SW480 (cell line): ENCODE measurements around the gene HIPK1.
"Not testable (repeated sequence)": the region's sequence is repeated elsewhere in the genome, so short reads cannot be mapped to it uniquely, and the experiment has no call there.

Experiments used
- DNase-seq: peaks from one replicate; pipeline ENCODE4 v3.0.0-alpha.2; 2016; ENCODE audit warnings: low spot score

The HIPK1 gene

DNA sequence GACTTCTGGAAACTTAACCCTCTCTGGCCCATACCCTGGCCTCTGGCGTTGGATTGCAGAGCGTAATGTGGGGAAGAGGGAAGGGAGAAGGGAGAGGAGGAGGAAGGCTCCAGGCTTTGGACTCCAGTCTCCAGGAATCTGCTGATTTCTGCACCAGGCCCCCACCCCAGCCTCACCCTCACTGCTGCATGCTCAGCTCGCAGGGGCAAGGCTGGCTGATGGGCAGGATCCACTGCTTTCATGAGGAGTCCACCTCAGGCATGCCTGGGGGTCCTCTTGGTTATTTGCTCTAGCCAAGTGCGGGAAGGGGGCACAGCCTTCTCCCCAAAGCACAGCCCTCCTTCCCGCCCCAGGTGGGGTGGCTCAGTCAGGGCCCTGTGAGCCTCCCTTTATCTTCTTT is 53.8 kb downstream of the HIPK1 start:
- DNase-seq: no peak

DNA sequence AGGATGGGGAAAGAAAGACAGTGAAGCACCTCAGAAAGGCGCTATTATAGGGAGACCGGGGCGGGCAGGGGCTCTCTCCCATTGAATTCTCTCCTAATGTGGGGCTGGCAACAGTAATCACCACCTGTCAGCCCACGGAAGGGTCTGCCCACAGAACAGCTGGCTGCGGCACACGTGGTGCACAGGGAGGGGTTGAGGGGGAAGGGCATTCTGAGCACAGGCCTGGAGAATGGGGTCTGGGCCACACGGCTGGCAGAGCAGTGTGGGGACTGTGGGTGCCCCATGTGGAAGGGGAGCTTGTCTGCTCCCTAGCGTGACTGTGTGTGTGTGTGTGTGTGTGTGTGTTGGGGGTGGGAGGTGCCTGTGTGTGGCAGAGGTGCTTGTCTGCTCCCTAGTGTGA is 54.3 kb downstream of the HIPK1 start:
- no peak for DNase-seq

DNA sequence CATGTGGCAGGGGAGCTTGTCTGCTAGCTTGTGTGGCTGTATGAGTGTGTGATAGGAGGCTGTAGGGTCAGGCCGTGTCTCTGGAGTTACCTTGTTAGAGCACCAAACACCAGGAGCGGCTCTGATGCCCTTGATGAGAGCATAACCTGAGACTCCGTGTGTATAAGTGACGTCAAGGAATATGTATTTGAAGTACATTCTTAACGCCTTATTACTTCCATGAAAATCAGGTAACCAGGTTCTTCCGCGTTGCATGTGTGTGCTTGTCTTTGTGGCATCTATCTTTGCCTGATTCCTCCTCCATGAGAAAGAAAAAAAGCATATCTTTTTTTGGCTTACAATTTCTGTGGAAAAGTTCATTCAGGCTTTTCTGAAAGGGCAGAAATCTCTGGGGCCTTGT is 54.7 kb downstream of the HIPK1 start:
- no peak for DNase-seq

DNA sequence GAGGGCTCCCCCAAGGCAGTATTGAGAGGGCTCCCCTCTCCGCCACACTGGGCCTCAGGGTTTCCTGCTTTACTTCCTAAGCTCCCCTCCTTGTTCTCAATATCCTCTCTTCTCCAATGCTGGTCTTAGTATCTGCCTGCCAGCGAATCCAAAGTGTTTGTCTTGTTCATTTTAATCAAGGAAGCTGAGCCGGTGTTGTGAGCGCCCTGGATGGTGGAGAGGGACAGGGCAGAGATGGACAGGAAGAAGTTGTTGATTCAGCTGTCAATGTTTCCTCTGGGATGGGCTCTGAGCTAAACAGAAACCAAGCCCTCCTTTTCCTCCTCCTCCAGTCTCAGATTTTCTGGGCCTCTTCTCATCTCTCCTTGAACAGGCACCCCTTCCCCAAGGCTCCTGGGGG is 55.6 kb downstream of the HIPK1 start:
- DNase-seq: no peak

DNA sequence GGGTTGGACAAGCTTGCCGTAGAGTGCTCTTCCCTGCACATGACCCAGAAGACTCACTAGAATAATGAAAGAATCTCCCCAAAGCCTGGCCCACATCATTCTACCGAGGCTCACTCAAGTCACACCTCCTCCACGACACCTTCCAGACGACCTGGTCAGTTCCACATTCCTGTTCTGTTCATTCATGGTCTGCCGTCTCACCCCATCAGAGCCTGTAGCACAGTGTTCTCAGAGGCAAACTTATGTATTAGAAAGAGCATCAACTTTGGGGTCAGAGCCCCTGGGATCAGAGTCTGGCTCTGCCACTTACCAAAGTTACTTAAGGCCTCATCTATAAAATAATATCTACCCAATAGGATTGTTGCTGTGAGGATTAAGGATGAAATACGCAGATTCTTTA is 57.7 kb downstream of the HIPK1 start:
- no peak for DNase-seq

DNA sequence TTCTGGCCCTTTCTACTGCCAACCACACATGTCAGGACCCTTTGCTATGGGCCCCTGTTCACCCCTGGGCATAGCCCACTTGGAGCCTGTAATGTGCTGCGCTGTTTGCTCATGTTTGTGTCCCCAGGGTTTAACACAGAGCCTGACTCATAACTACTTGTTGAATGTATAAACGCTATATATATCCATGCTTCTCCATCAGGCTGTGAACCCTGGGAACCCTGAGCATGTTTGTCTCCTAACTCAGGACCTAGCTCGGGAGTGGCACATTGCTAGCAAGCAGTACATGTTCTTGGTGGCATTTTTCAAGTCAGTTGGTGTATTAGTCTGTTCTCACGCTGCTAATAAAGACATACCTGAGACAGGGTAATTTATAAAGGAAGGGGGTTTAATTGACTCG is 58.1 kb downstream of the HIPK1 start:
- no peak for DNase-seq

DNA sequence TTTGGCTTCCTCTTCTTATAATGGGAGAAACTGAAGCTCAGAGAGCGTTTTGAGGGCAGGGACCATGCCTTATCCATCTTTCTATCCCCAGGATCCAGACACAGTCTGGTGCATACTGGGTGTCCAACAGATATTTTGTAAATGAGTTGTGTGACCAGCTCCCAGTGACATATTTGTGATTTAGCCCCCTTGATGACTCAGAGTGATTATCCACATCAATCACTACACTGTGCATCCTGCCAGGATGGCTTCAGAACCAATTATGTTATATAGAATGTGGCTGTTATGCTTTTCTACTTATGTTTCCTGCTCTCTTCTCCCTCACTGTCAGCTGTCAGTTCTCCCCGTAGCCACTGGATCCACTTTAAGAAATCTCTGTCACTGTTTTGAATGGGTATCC is 61.4 kb downstream of the HIPK1 start:
- DNase-seq: no peak

DNA sequence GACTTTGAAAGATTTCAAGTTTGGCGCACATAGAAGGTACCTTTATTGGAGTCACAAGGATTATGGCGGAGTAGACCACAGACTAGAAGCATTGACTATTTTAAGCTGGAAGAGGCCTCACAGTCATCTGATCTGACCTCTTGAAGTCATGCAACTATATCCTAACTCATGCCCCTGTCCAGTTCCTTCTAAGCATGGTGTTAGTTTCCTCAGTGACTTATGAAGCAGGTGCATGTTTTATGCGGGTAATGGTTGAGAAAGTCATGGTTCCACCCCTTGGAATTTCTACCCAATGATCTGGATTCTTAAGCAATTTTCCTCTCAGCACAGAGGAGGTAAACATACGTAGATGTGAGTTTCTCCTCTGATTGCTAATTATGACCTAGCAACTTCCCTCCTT is 61.8 kb downstream of the HIPK1 start:
- DNase-seq: no peak

DNA sequence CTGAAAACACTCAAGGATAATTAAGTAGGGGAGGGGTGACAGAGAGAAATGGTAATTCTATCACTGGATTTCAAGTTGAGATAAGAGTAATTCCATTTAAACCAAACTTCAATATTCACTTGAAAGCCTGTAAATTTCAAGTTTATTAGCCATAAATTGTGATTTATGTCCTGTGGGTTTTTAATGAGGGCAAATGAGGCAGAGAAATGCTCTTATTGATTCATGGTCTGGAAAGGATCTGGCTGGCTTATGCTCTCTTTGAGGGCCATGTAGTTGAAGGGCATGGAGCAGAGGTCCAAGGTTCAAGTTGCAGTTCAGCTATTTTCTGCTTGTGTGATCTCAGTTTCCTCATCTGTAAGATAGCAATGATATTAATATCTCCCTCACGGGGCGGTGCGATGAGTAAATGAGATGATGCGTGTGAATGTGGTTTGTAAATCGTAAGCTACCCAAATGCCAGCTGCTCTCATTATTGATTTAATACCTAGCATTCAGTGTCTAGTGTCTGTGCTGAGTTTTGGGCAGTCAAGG is 62.4 kb downstream of the HIPK1 start:
- DNase-seq: no peak

DNA sequence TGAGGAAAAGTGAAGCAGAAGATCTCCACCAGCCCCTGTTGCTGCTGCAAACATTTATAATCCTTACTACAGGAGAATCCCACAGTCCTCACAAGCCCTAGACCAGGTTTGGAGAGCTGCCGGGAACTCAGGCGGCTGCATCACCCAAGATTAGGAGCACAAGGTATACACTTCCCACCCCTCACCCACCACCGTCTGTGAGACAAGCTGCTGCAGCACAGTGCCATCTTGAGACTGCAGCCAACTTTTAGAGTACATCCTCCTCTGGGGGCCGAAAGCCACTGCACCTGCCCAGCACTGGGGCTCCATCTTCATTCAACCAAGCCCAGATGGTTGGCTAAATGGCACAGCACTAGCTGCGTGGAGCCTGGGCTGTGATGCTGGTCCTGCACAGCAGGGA is 63.9 kb downstream of the HIPK1 start:
- DNase-seq: no peak

DNA sequence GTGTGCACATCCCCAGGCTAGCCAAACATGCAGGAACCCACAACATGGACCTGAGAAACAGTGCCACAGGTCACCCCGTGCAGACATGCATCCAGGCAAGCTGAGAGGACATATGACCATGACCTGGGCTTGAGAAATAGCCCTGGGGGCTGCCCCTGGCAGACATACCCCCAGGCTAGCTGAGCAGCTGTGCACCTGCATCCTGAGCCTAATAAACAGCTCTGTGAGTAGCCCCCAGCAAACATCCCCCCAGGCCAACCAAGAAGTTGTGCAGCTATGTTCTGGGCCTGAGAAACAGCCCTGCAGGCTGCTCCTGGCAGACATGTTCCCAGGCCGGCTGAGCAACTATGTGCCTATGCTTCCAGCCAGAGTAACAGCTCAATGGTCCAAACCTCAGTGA is 64.6 kb downstream of the HIPK1 start:
- no peak for DNase-seq

DNA sequence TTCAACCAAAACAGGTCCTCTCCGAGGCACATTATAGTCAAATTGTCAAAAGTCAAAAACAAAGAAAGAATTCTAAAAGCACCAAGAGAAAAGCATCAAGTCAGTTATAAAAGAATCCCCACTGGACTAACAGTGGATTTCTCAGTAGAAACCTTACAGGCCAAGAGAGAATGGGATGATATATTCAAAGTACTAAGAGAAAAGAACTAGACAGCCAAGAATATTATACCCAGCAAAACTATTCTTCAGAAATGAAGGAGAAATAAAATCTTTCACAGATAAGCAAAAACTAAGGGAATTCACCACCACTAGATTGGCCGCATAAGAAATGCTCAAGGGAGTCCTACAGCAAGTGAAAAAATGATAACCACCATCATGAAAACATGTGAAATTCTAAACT is 66.3 kb downstream of the HIPK1 start:
- no peak for DNase-seq

DNA sequence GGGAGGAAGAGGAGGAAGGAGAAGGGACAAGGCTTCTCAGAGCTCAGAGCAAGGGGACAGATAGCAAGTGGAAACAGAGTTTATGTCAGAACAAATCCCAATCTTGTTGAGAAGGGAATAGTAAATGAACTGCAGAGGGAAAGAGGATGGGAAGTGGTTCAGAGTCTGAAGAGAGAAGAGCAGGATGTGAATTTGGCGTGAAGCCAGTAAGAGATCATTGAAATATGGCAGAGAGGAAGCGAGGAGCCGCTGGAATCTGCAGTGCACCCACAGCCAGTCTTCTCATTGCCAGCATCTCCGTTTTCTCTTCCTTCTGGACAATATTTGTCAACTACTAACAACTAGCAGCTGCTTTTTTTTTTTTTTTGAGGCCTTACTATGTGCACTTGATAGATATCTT is 69.2 kb downstream of the HIPK1 start:
- no peak for DNase-seq

DNA sequence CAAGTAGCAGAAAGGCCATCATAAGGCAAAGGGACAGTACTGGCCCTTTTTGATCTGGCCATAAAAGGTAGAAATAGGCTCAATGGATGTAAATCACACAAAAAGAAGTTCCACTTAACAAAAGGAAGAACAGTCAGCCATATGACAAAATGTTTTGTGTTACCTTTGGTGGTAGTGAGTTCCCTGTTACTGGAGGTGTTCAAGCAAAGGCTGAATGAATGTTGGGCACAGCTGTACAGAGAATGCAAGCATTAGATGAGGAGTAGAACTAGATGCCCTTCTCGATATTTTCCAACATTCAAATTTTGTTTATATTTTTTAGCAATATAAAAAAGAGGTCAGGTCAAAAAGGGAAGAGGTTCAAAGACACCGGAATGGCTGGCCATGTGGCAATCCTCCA is 70.1 kb downstream of the HIPK1 start:
- DNase-seq: no peak

DNA sequence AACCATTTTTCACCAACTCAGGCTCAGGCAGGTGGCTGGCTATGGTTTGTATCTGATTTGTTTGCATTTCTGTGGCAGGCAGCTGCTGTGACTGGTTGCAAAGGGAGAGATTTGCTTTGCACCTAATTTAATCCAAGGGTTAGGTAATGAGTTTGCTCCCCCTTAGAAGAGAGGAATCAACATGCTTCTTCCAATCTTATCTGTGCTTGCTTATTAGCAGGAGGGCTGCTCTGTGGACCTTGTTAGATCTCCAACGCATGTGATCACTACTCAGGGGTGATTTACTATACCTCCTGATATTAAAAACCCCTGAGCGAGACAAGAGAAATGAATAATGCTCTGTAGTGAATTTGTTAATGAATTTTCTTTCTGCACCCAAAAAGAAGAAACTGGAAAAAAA is 70.7 kb downstream of the HIPK1 start:
- DNase-seq: no peak

DNA sequence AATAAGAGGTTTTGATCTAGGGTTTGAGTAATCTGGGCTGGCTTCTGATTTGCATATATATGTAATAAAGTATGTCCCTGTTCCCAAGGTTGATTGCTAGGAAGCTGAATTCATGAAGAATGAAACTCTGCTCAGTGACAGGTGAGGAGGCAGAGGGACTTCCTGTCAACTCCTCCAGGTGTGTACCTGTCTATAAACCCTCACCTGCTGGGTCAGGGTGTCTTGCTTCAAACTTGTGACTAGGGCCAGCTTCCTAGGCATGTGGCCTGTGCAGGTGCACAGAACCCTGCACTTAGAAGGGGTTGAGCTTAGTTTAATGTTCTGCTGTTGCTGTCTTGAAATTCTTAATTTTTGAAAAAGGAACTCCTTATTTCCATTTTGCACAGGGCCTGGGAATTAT is 71.3 kb downstream of the HIPK1 start:
- DNase-seq: no peak

DNA sequence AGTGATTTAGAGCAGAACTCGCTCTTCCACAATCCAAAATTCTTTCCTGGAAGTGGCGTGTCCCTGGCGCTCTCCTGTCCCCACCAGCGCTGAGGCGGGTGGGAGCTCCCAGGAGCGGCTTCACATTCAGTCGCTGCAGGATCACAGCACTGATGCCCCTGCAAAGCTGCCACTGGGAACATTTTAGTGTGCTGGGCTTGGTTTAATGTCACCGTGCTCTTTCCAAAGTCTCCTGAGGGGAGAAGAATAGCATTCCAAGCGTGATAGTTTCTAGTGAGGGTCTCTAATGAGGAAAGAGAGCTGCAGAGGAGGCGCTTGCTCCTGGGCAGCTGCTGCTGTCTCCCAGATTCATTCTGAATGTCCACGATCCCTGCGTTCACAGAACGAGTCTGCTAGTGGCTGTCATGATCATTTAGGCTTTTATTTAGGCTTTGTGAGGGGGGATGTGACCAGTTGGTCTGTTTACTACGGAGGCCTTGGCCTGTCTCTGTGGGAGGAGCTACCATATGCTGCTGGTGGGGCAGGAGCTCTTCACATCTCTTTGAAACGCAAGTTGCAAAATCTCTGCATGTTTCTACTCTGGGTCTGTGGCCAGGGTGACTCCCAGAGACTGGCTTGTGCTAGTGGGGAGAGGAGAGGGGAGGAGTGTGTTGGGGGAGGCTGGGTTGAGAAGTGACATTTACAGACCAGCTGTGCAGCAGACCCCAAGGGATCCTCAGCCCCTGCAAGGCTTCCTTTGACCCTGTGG is 73.5 kb downstream of the HIPK1 start:
- no peak for DNase-seq

DNA sequence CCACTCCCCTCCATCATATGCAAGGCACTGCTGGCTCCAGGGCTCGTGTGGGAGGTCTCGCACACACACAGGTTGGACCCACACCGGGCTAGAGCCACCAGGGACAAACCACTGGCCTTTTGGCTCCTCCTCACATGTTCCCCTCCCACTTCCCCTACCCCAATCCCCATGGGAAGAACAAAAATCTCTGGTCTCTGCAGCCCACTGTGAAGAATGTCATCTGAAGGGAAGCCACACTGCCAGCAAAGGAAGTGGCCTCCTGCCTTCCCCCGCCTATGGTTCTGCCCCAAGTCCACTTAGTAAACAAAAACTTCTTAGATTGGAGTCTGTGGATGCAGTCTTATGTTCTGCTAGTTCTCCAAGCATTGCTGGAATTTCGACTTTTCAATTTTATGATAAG is 74.3 kb downstream of the HIPK1 start:
- no peak for DNase-seq

DNA sequence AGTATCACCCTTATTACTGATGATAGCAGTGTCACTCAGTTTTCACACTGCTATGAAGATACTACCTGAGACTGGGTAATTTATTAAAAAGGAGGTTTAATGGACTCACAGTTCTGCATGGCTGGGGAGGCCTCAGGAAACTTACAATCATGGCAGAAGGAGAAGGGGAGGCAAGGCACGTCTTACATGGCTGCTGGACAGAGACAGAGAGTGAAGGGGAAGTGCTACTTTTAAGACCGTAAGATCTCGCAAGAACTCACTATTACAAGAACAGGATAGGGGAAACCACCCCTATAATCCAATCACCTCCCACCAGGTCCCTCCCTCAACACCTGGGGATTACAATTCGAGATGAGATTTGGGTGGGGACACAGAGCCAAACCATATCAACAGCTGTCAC is 77.7 kb downstream of the HIPK1 start:
- not testable (repeated sequence) for DNase-seq

DNA sequence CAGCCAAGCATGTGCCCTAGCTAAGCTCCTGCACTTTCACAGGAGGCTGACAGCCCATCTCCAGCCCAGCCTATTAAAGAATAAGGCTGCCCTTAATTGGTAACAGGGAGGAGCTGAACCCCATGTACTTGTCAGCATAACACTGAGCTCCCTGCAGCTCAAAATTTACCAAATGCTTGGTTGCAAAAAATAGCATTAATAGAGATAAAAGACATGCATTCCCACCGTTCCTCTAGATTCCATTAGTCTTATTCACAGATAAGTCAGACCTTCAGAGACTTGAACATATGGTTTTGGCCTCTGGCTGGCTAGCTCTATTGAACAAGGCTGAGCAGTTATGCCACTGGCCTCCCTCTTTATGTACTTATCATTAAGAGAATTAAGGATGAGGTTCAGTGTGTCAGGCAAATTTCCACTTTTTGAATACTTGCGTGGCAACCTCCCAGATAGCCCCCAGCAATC is 79.4 kb downstream of the HIPK1 start:
- no peak for DNase-seq

DNA sequence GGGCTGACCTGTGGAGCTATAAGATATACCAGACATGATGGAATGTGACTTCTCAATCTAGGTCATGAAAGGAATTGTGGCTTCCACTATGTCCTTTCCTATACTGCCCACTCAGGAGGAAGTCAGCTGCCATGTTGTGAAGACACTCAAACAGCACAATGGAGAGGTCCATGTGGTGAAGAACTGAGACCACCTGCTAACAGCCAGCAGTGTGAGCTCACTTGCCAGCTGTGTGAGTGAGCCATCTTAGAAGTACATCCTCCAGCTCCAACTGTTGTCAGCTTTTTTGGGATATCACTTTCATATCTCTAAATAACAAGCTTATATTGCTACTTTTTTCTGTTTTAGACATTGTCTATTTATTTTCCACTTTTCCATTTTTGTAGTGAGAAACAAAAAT is 79.9 kb downstream of the HIPK1 start:
- no peak for DNase-seq

DNA sequence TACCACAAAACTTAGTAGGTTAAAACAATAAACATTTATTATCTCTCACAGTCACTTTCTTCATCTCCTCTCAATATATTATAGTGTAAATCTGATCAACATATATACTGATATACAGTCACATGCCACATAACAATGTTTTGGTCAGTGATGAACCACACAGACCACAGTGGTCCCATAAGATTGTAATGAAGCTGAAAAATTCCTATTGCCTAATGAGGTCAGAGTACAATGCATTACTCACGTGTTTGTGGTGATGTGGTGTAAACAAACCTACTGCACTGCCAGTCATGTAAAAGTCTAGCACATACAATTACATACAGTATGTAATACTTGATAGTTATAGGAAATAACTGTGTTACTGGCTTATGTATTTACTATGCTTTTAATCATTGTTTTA is 80.3 kb downstream of the HIPK1 start:
- peak; percentile 85 for DNase-seq

DNA sequence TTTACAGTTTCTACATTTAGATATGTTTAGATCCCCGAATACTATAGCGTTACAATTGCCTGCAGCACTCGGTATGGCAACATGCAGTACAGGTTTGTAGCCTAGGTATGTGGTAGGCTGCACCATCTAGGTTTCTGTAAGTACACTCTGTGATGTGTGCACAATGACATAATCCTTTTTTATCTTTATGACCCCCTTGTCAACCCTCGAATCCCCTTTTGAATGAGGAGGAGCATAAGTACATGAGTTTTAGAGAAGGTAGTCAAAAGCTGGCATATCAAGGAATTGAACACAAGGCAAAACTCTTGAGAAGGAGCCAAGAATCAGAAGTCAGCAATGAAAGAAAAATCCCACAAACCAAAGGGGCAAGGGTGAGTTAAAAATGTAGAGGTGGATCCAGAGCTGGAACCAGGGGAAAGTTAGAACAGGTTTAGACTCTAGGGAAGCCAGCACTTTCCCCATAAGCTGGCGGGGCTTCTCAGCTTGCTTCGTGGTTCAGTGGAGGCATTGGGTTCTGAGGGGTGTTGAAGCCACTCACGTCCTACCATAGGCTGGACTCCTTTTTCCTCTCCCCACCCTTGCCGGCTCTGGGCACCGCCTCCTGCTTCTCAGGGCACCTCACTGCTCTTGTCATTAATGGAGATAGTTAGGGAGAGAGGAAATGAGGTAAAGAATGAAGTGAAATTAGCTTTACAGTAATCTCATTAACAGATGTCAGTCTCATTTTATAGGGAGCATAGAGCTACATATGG is 81.5 kb downstream of the HIPK1 start:
- no peak for DNase-seq

DNA sequence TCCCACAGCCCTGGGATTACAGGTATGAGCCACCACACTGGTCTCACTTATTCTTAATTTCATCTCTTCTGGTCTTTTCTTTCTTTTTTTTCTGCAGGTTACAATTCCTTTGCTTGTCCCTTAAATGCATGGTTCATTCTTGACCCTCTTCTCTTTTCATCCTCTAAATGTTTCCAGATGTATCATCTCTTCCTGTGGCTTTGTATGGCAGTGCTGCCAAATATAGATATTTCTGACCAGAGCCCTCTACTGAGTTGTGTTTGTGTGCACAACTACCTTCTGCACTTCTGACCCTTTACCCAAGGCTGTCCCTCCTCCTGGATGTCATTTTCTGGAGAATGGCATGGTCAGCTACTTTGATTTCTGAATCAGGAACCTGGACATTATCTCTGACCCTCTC is 82.7 kb downstream of the HIPK1 start:
- no peak for DNase-seq
